ENCODE results near the gene GAGE12G.
"Not testable (repeated sequence)": the region's sequence is repeated elsewhere in the genome, so short reads cannot be mapped to it uniquely, and the experiment has no call there.

- not testable (repeated sequence) for TF ChIP-seq POLR2A, EP300 (IDR thresholded peaks at IDR 0.05)
These were observed 1.0 kb upstream of the GAGE12G start for GRCh38 chrX:49569152-49569551.

All from suprapubic skin (tissue), 2 donors.